Ishikawa (cell line): ENCODE data around the gene TNRC6A.

Experiments
- EP300 ChIP-seq: IDR thresholded peaks from 2 replicates; pipeline ENCODE4 v1.6.1; 2012; ENCODE audit warnings: borderline replicate concordance
- RAD21 ChIP-seq: IDR thresholded peaks from 2 replicates; pipeline ENCODE4 v1.6.1; 2012; ENCODE audit warnings: low read depth
- TAF1 ChIP-seq: IDR thresholded peaks from 2 replicates; pipeline ENCODE4 v1.6.1; 2012; ENCODE audit warnings: low read depth, mild to moderate bottlenecking
- TCF12 ChIP-seq: IDR thresholded peaks from 2 replicates; pipeline ENCODE4 v1.6.1; 2012; ENCODE audit warnings: low read depth
- ZBTB7A ChIP-seq: IDR thresholded peaks from 2 replicates; pipeline ENCODE4 v1.6.1; 2012; ENCODE audit warnings: low read depth
- TF ChIP-seq, protein P1 (sequence below): IDR thresholded peaks from 2 replicates; pipeline ENCODE4 v1.6.1; 2012; ENCODE audit warnings: low read depth, mild to moderate bottlenecking
- TF ChIP-seq, protein P2 (sequence below): IDR thresholded peaks from 2 replicates; pipeline ENCODE4 v1.6.1; 2012

DNA sequence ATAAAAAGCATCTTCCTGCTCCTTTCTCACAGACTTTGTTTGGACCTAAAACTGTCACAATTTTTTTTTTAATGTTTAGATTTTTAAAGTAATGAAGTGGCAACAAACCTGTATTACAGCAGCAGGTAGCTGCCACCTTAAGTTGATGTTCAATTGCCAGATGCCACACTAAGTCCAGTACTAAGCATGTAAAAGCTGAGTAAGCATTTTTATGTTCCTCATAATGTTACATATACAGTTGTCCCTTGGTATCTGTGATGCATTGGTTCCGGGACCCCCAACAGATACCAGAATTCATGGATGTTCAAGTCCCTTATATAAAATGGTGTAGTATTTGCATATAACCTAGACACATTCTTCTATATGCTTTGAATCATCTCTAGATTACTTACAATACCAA lies 45.1 kb downstream of the TNRC6A start:
- TF ChIP-seq, protein P1, sequence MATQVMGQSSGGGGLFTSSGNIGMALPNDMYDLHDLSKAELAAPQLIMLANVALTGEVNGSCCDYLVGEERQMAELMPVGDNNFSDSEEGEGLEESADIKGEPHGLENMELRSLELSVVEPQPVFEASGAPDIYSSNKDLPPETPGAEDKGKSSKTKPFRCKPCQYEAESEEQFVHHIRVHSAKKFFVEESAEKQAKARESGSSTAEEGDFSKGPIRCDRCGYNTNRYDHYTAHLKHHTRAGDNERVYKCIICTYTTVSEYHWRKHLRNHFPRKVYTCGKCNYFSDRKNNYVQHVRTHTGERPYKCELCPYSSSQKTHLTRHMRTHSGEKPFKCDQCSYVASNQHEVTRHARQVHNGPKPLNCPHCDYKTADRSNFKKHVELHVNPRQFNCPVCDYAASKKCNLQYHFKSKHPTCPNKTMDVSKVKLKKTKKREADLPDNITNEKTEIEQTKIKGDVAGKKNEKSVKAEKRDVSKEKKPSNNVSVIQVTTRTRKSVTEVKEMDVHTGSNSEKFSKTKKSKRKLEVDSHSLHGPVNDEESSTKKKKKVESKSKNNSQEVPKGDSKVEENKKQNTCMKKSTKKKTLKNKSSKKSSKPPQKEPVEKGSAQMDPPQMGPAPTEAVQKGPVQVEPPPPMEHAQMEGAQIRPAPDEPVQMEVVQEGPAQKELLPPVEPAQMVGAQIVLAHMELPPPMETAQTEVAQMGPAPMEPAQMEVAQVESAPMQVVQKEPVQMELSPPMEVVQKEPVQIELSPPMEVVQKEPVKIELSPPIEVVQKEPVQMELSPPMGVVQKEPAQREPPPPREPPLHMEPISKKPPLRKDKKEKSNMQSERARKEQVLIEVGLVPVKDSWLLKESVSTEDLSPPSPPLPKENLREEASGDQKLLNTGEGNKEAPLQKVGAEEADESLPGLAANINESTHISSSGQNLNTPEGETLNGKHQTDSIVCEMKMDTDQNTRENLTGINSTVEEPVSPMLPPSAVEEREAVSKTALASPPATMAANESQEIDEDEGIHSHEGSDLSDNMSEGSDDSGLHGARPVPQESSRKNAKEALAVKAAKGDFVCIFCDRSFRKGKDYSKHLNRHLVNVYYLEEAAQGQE: no peak
- no peak for TF ChIP-seq RAD21
- TF ChIP-seq EP300: no peak
- TF ChIP-seq, protein P2, sequence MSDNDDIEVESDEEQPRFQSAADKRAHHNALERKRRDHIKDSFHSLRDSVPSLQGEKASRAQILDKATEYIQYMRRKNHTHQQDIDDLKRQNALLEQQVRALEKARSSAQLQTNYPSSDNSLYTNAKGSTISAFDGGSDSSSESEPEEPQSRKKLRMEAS: no peak
- TF ChIP-seq TCF12: no peak
- TF ChIP-seq TAF1: no peak
- no peak for TF ChIP-seq ZBTB7A
